Activated naive CD4-positive, alpha-beta T cell (primary cell): ENCODE results near the gene REEP3.

ENCODE experiments used
- DNase-seq, 4 experiments: peaks; one replicate each; lab custom pipeline; 2025; lab: John Stamatoyannopoulos, UW

The REEP3 gene

GRCh38 chr10:63666836-63667383 is 145.7 kb downstream of the REEP3 start:
- DNase-seq, result no peak

DNA sequence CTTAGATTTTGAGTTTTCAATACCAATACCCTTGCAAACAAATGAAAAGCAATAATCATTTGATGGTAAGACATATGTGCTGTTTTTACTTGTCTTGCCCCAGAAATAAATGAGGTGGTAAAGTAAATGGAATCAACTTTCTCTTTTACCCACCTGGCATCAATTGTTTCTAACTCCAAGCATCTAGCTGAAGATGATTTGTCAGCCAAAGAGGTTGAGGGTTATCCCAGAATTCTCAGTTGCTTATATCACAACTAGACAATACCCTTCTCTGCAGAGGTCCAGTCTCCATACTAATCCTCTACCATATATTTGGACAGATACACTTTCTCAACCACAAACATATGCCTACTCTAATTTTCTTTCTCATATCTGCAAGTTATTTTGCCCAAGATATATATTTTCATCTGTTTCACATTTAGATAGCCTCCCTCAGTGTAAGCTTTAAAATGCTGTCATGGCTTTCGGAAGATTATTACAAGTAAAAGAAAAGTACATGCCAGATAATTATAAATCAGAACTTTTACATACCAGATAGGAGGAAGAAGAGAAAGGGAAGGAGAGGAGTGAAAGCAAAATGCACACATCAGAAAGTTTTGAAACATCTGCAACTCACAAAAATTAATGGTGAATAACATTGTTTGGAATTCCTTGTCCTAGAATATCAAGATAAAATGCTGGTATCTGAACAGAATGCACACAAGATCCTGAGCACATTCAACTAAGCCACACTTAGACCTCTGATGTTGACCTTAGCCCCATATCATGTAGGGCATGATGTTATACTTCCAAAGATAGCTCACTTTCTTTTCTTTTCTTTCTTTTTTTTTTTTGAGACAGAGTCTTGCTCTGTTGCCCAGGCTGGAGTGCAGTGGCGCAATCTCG is 146.6 kb downstream of the REEP3 start:
- no peak for DNase-seq

GRCh38 chr10:63670291-63670898 is 149.2 kb downstream of the REEP3 start:
- no peak for DNase-seq

DNA sequence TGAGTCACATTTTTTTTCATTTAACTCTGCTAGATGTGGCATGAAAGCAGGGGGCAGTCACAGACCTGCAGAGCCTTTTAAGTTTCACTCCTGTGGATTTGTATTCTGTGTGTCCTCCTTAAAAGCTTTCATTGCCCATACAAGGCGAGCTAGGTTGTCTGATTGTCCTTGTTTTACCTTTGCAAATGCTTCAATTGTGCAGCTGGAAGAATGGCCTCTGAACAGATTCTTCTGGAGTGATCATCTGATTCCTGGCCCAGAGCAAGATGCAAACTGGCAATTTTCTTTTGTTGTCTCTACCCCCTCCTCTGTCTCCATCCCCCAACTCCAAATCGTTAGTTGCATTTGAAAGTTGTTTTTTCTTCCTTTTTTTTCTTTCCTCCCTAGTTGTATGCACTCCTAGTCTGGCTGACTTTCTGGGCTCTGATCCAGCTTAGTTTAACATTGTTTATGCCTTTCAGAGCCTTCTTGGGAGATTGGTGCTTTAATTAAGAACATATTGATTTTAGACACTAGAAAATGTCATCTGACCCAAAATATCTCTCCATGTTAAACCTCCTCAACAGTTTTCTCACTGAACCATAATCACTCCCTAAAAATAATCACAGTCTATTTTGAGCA is 150.2 kb downstream of the REEP3 start:
- DNase-seq, result no peak

- DNase-seq, result no peak
Observed at GRCh38 chr10:63672491-63672890, 151.3 kb downstream of the REEP3 start.

DNA sequence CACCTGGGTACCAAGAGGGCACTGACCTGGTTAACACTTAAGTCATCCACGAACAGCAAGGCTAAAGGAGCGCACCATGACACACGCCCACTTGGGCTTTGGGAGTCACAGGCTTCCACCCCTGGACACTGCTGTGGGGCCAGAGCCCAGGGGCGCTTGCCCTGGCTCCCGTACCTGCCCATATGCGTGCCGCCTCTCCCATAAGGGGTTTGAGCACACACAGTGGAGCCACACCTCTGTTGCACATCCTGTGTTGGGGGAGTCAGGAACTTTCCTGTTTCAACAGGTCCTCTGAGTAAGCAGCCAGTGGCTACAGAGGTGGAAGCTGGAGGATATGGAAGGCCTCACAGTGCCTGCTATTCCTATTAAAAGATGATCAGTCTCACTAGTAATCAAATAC is 152.0 kb downstream of the REEP3 start:
- no peak for DNase-seq

GRCh38 chr10:63673846-63674245 is 152.6 kb downstream of the REEP3 start:
- DNase-seq, result no peak
